AG09309 (cell line): ENCODE measurements around the gene PRPH.

Experiments used
- DNase-seq: peaks from one replicate; pipeline ENCODE4 v3.0.0-alpha.2; 2010; ENCODE audit warnings: low read depth
- H3K4me3 ChIP-seq: 2 replicates; pipeline ENCODE4 v1.5.1; 2011; ENCODE audit warnings: mild to moderate bottlenecking, low read depth, low read length, moderate library complexity; ENCODE audit not compliant: control insufficient read depth
- TF ChIP-seq, protein P1 (sequence below): IDR thresholded peaks from 2 replicates; pipeline ENCODE4 v1.5.1; 2011; ENCODE audit warnings: mild to moderate bottlenecking, low read depth, low read length, inconsistent platforms; ENCODE audit not compliant: insufficient read depth, control insufficient read depth; ENCODE audit errors: missing control alignments

The PRPH gene

GRCh38 chr12:49340971-49341776 lies 46.2 kb downstream of the PRPH start:
- no peak overlapping the region for H3K4me3 ChIP-seq
- TF ChIP-seq, protein P1, sequence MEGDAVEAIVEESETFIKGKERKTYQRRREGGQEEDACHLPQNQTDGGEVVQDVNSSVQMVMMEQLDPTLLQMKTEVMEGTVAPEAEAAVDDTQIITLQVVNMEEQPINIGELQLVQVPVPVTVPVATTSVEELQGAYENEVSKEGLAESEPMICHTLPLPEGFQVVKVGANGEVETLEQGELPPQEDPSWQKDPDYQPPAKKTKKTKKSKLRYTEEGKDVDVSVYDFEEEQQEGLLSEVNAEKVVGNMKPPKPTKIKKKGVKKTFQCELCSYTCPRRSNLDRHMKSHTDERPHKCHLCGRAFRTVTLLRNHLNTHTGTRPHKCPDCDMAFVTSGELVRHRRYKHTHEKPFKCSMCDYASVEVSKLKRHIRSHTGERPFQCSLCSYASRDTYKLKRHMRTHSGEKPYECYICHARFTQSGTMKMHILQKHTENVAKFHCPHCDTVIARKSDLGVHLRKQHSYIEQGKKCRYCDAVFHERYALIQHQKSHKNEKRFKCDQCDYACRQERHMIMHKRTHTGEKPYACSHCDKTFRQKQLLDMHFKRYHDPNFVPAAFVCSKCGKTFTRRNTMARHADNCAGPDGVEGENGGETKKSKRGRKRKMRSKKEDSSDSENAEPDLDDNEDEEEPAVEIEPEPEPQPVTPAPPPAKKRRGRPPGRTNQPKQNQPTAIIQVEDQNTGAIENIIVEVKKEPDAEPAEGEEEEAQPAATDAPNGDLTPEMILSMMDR: no peak
- no peak for DNase-seq

DNA sequence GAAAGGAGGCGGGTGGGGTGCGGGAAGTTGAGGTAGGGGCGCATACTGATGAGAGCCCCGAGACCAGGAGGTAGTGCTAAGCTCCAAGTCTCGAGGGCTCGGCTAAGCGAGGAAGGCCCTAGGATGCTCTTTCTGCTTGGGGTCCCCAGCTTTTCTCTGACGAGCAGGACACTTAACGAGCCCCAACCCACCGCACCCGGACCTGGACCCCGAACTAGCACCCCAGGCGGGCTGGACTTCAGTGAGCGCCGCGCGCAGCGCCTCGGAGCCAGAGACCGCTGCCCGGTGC lies 46.8 kb downstream of the PRPH start:
- TF ChIP-seq, protein P1: no peak
- DNase-seq: no peak
- no peak overlapping the region for H3K4me3 ChIP-seq

GRCh38 chr12:49342066-49342913 lies 47.3 kb downstream of the PRPH start:
- peak overlapping the region; percentile 34 for H3K4me3 ChIP-seq
- DNase-seq: no peak
- TF ChIP-seq, protein P1: peak; percentile 79

DNA sequence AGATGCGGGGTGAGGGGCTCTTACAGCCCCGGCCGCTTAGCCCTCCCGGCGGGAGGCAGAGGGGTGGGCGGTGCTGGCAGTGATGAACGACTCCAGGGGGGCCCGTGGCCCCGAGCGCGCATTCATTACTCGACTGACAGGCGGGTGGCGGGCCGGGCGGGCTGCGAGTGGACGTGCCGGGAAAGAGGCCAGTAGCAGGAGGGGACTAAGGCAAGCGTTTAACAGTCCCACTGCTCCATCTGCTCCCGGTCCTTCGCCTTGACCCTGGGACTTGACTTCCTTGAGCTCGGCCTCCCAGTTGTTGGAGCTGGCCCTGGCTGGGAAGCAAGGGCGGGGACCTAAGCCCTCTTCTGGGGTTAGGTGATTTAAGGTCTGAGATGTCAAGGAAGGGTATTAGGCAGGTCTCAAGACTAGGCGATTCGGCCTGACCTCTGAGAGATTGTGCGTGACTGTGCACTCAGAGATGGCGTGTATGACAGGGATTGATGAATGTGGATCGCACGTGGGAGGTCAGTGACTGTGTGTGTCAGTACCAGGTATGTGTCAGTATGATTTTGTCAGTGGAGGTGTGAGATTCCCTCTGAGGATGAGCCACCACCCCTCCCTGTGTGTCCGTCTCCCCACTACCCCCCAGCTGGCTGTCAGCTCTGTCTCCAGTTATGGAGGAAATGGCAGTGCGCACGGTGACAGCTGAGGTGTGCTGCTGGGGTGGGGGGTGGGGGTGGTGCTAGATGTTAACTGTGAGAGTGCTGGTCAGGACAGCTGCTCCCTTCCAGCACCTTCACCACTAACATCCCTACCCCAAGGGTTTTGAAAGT lies 48.2 kb downstream of the PRPH start:
- peak overlapping the region; percentile 29 for H3K4me3 ChIP-seq
- no peak for DNase-seq
- TF ChIP-seq, protein P1: no peak

- no peak overlapping the region for H3K4me3 ChIP-seq
- no peak for DNase-seq
- TF ChIP-seq, protein P1: no peak
These were observed 49.6 kb downstream of the PRPH start for GRCh38 chr12:49344486-49345050.
